Measurements from ENCODE around the gene RABGEF1.

DNA sequence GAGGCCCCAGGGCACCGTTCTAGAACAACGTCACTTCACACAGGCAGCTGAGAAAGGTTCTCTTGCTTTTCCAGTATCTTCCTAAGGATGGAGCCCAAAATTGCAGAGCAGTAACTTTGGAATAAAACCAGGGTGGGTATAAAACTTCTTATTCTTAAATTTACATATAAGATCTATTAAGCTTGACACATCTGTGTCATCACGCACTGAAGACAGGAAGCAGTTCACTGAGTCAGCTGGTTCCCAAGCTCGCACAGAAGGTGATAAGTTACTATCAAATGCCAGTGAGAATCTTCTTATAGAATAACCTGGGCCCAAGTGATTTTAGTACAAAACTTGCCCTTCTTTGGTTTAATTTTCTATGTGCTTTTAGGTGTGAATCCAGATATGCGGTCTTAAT is 70.2 kb downstream of the RABGEF1 start:
- TF ChIP-seq SUZ12 (IDR thresholded peaks at IDR 0.05), result no peak
- no peak for TF ChIP-seq ARNT (IDR thresholded peaks at IDR 0.05)

Data from HEK293T (cell line).